ENCODE data around the gene PYROXD2.

PYROXD2 gene

GRCh38 chr10:98416606-98417388, 1.8 kb upstream of the PYROXD2 start:
- H3K27ac ChIP-seq: no peak overlapping the region
- DNase-seq: no peak
- H3K9me3 ChIP-seq (ENCODE audit: severe bottlenecking): no peaks in the 10 kb centered on the region
- no peaks in the 10 kb centered on the region for H3K27me3 ChIP-seq (ENCODE audit: insufficient read depth, low read depth, severe bottlenecking)
- no peaks in the 10 kb centered on the region for H3K36me3 ChIP-seq
- no peak for TF ChIP-seq CTCF (IDR thresholded peaks at IDR 0.05; ENCODE audit: low read depth, low read length)
- H3K4me3 ChIP-seq (ENCODE audit: low read depth, low read length): no peak overlapping the region

GRCh38 chr10:98415731-98416119, 743 bp upstream of the PYROXD2 start:
- no peak for DNase-seq
- Histone ChIP-seq H3K9me3 (ENCODE audit: severe bottlenecking) (no peaks in the 10 kb centered on the region), H3K27ac (no peak overlapping the region)

GRCh38 chr10:98414578-98414931, 427 bp downstream of the PYROXD2 start:
- TF ChIP-seq CTCF (IDR thresholded peaks at IDR 0.05; ENCODE audit: low read depth, low read length): no peak
- Histone ChIP-seq H3K27ac (no peak overlapping the region), H3K9me3 (ENCODE audit: severe bottlenecking) (no peaks in the 10 kb centered on the region), H3K36me3 (no peaks in the 10 kb centered on the region), H3K4me3 (ENCODE audit: low read depth, low read length) (no peak overlapping the region), H3K27me3 (ENCODE audit: insufficient read depth, low read depth, severe bottlenecking) (no peaks in the 10 kb centered on the region)
- no peak for DNase-seq

More at GRCh38 chr10:98415731-98416119, 743 bp upstream of the PYROXD2 start:
- H3K4me3 ChIP-seq (ENCODE audit: low read depth, low read length): no peak overlapping the region
- H3K27me3 ChIP-seq (ENCODE audit: insufficient read depth, low read depth, severe bottlenecking): no peaks in the 10 kb centered on the region
- no peaks in the 10 kb centered on the region for H3K36me3 ChIP-seq
- TF ChIP-seq CTCF (IDR thresholded peaks at IDR 0.05; ENCODE audit: low read depth, low read length): no peak

- TF ChIP-seq CTCF (IDR thresholded peaks at IDR 0.05; ENCODE audit: low read depth, low read length): no peak
- DNase-seq: no peak
- Histone ChIP-seq H3K36me3 (no peaks in the 10 kb centered on the region), H3K27ac (no peak overlapping the region), H3K4me3 (ENCODE audit: low read depth, low read length) (no peak overlapping the region), H3K9me3 (ENCODE audit: severe bottlenecking) (no peaks in the 10 kb centered on the region), H3K27me3 (ENCODE audit: insufficient read depth, low read depth, severe bottlenecking) (no peaks in the 10 kb centered on the region)
Measured at GRCh38 chr10:98411768-98412167, 3.2 kb downstream of the PYROXD2 start.

GRCh38 chr10:98411166-98411565, 3.8 kb downstream of the PYROXD2 start:
- no peak overlapping the region for H3K27ac ChIP-seq
- no peak for DNase-seq
- no peak for TF ChIP-seq CTCF (IDR thresholded peaks at IDR 0.05; ENCODE audit: low read depth, low read length)
- H3K4me3 ChIP-seq (ENCODE audit: low read depth, low read length): no peak overlapping the region
- no peaks in the 10 kb centered on the region for H3K36me3 ChIP-seq
- no peaks in the 10 kb centered on the region for H3K27me3 ChIP-seq (ENCODE audit: insufficient read depth, low read depth, severe bottlenecking)
- H3K9me3 ChIP-seq (ENCODE audit: severe bottlenecking): no peaks in the 10 kb centered on the region

GRCh38 chr10:98410759-98411158, 4.2 kb downstream of the PYROXD2 start:
- no peak overlapping the region for H3K4me3 ChIP-seq (ENCODE audit: low read depth, low read length)
- H3K9me3 ChIP-seq (ENCODE audit: severe bottlenecking): no peaks in the 10 kb centered on the region
- TF ChIP-seq CTCF (IDR thresholded peaks at IDR 0.05; ENCODE audit: low read depth, low read length): no peak
- H3K27ac ChIP-seq: no peak overlapping the region
- H3K27me3 ChIP-seq (ENCODE audit: insufficient read depth, low read depth, severe bottlenecking): no peaks in the 10 kb centered on the region
- no peaks in the 10 kb centered on the region for H3K36me3 ChIP-seq
- no peak for DNase-seq

Measured in WERI-Rb-1 (cell line).